Endodermal cell (in vitro differentiated cells): ENCODE results near the gene SHE. TPM values are rescaled to one million over a fixed set of nuclear protein-coding genes. Genes with fewer than 3 reads are reported as not detected.

Source experiments
- DNase-seq: peaks from one replicate; pipeline ENCODE4 v3.0.0-alpha.2; 2017
- H3K27ac ChIP-seq: 2 replicates; pipeline ENCODE4 v1.5.1; 2013; ENCODE audit warnings: mild to moderate bottlenecking, low read depth, low read length, moderate library complexity
- H3K27me3 ChIP-seq: 2 replicates; pipeline ENCODE4 v1.6.1; 2013; ENCODE audit warnings: mild to moderate bottlenecking, low read length, moderate library complexity; ENCODE audit not compliant: insufficient read depth, control insufficient read depth, poor library complexity, severe bottlenecking
- H3K36me3 ChIP-seq: 2 replicates; pipeline ENCODE4 v1.7.0; 2013; ENCODE audit warnings: mild to moderate bottlenecking, low read length, moderate library complexity; ENCODE audit not compliant: control insufficient read depth, insufficient read depth
- H3K4me1 ChIP-seq: one replicate; pipeline ENCODE4 v1.7.0; 2013; ENCODE audit warnings: low read length; ENCODE audit not compliant: control insufficient read depth, insufficient read depth
- H3K4me3 ChIP-seq: 2 replicates; pipeline ENCODE4 v1.5.1; 2013; ENCODE audit warnings: mild to moderate bottlenecking, low read length, moderate library complexity
- H3K9ac ChIP-seq: 2 replicates; pipeline ENCODE4 v1.6.1; 2013; ENCODE audit warnings: mild to moderate bottlenecking, low read length, moderate library complexity; ENCODE audit not compliant: poor library complexity, severe bottlenecking; ENCODE audit errors: extremely low read depth
- H3K9me3 ChIP-seq: 2 replicates; pipeline ENCODE4 v1.6.1; 2013; ENCODE audit warnings: mild to moderate bottlenecking, low read length, moderate library complexity; ENCODE audit not compliant: control insufficient read depth
- H3K27ac Mint-ChIP-seq: 2 replicates; pipeline ENCODE4 v1.8.0; 2020; ENCODE audit warnings: mixed read lengths
- H3K27me3 Mint-ChIP-seq: 2 replicates; pipeline ENCODE4 v1.8.0; 2021; ENCODE audit warnings: mild to moderate bottlenecking, mixed read lengths; ENCODE audit not compliant: insufficient read depth
- H3K36me3 Mint-ChIP-seq: 2 replicates; pipeline ENCODE4 v1.8.0; 2020; ENCODE audit warnings: low read depth, mixed read lengths
- H3K4me1 Mint-ChIP-seq: 2 replicates; pipeline ENCODE4 v1.8.0; 2020; ENCODE audit warnings: mixed read lengths
- H3K4me3 Mint-ChIP-seq: 2 replicates; pipeline ENCODE4 v1.8.0; 2020; ENCODE audit warnings: mild to moderate bottlenecking, moderate library complexity, mixed read lengths
- H3K9me3 Mint-ChIP-seq: 2 replicates; pipeline ENCODE4 v1.8.0; 2020; ENCODE audit warnings: mild to moderate bottlenecking, mixed read lengths
- CTCF ChIP-seq: fragments of 200-600 bp; sonication (generic); conservative IDR thresholded peaks from 2 replicates; pipeline ENCODE4 v1.5.0; 2021; ENCODE audit warnings: antibody characterized with exemption, mild to moderate bottlenecking
- WGBS, 2 experiments: methylation state at CpG; one replicate each; pipeline versions ENCODE4 v1.1.5 to v1.1.7; 2013; ENCODE audit warnings: missing lambda C conversion rate in 2 of 2, mixed read lengths in 1 of 2; ENCODE audit not compliant: insufficient coverage in 1 of 2, insufficient read length in 1 of 2; 5-methylcytosine and 5-hydroxymethylcytosine counted together
- total RNA-seq, 2 donors: library from RNA; stranded (reverse); fragmentation: NEBNext Ultra II Directional in 1 of 2; extraction: Animal tissue kit (Norgen Biotek cat#: 25700) in 1 of 2; gene quantifications; 2 replicates in 1 of 2; 3 replicates in 1 of 2; pipeline ENCODE4 v1.2.1, GENCODE V29; 2021

SHE gene
- total RNA-seq, 2 donors from 2014 or later, result 0.24 to 0.35 TPM

- Mint-ChIP-seq H3K4me1 (no peaks in the 10 kb centered on the region), H3K27ac (no peak overlapping the region), H3K4me3 (no peak overlapping the region), H3K27me3 (peaks cover 9% of the 10 kb centered on the region), H3K36me3 (no peaks in the 10 kb centered on the region), H3K9me3 (no peaks in the 10 kb centered on the region)
- Histone ChIP-seq H3K4me1 (no peaks in the 10 kb centered on the region), H3K4me3 (no peak overlapping the region), H3K27ac (no peak overlapping the region), H3K27me3 (no peaks in the 10 kb centered on the region), H3K36me3 (no peaks in the 10 kb centered on the region), H3K9ac (no peak overlapping the region), H3K9me3 (no peaks in the 10 kb centered on the region)
- DNase-seq, result no peak
- no peak for TF ChIP-seq CTCF
- 94 to 97% methylated on average over 11 of the region's 11 CpGs for whole genome bisulfite sequencing, 2 experiments
Observed at GRCh38 chr1:154517661-154518060, 15.4 kb upstream of the SHE start.

- Histone ChIP-seq H3K27me3 (peaks cover 6% of the 10 kb centered on the region), H3K4me1 (no peaks in the 10 kb centered on the region), H3K9me3 (no peaks in the 10 kb centered on the region), H3K36me3 (no peaks in the 10 kb centered on the region), H3K4me3 (no peak overlapping the region), H3K27ac (no peak overlapping the region), H3K9ac (no peak overlapping the region)
- no peak for TF ChIP-seq CTCF
- WGBS, 2 experiments, result 84 to 92% methylated on average over 3 to 7 of the region's 7 CpGs
- no peaks in the 10 kb centered on the region for H3K4me1 Mint-ChIP-seq
- H3K36me3 Mint-ChIP-seq, result no peaks in the 10 kb centered on the region
- H3K4me3 Mint-ChIP-seq, result no peak overlapping the region
- H3K27ac Mint-ChIP-seq, result no peak overlapping the region
- peaks cover 19% of the 10 kb centered on the region for H3K27me3 Mint-ChIP-seq
- DNase-seq, result no peak
- H3K9me3 Mint-ChIP-seq, result no peaks in the 10 kb centered on the region
Observed at GRCh38 chr1:154514066-154514553, 11.9 kb upstream of the SHE start.

DNA sequence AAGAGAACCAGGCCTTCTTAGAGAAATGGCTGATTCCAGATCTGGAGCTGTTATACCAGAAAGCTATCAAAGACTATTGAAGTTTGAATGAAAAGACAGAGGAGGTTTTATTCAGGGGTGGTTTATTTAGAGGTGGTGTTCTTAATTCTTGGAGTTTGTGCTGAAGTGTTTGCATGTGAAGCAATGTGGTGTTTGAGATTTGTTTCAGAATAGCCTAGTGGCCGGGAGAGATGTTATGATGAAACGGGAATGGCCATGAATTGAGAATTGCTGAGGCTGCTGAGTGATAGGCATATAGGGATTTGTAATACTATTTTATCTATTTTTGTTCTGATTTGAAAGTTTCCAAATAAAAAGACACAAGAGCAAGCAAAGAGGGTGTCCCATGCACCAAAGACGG is 10.5 kb upstream of the SHE start:
- Histone ChIP-seq H3K9ac (no peak overlapping the region), H3K36me3 (no peaks in the 10 kb centered on the region), H3K4me1 (no peaks in the 10 kb centered on the region), H3K27ac (no peak overlapping the region), H3K9me3 (no peaks in the 10 kb centered on the region), H3K4me3 (no peak overlapping the region), H3K27me3 (peaks cover 14% of the 10 kb centered on the region)
- no peak for DNase-seq
- Mint-ChIP-seq H3K4me1 (no peaks in the 10 kb centered on the region), H3K9me3 (no peaks in the 10 kb centered on the region), H3K4me3 (no peak overlapping the region), H3K27me3 (peaks cover 30% of the 10 kb centered on the region), H3K27ac (no peak overlapping the region), H3K36me3 (no peaks in the 10 kb centered on the region)
- WGBS, 2 experiments, result 92 to 97% methylated on average over 3 of the region's 3 CpGs
- no peak for TF ChIP-seq CTCF
